AG04449 (cell line): ENCODE measurements around the gene MACIR.
"Not testable (repeated sequence)": the region's sequence is repeated elsewhere in the genome, so short reads cannot be mapped to it uniquely, and the experiment has no call there.

ENCODE experiments used
- CTCF ChIA-PET: fragments of 350-600 bp; formaldehyde crosslinking; extraction: SDS; loops from one replicate; lab custom pipeline; 2021; ENCODE audit warnings: antibody characterized with exemption; lab: Yijun Ruan, JAX
- POLR2A ChIA-PET: fragments of 400-600, 350-600 bp; formaldehyde crosslinking; extraction: SDS; loops from one replicate; lab custom pipeline; 2020; ENCODE audit warnings: antibody characterized with exemption, inconsistent platforms; lab: Yijun Ruan, JAX
- DNase-seq: peaks from one replicate; pipeline ENCODE4 v3.0.0-alpha.2; 2010; ENCODE audit warnings: low read depth, low spot score
- H3K4me3 ChIP-seq: 2 replicates; pipeline ENCODE4 v1.5.1; 2011; ENCODE audit warnings: low read depth, mild to moderate bottlenecking, control low read depth, low read length
- TF ChIP-seq, protein P1 (sequence below): IDR thresholded peaks from one replicate; pipeline ENCODE4 v1.5.1; 2011; ENCODE audit warnings: mild to moderate bottlenecking, moderate library complexity, low read length, control low read depth, inconsistent platforms; ENCODE audit not compliant: insufficient read depth; ENCODE audit errors: missing control alignments

The MACIR gene

DNA sequence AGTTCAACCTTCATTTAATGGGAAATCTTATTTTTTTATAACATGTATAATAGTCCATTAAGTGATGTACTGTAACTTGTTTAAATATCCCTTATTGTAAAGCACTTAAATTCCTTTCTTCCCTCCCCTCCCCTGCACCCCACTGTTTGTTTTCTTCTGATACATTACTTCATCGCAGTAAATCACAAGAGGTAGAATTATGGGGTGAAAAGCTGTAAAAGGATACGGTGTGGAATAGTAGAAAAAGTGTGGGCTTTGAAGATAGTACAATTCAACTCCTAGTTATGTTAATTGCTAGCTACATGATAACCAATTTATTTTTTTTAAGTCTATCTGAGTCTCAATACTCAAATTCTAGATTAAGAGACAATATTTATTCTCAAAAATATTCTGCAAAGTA, 41.9 kb upstream of the MACIR start:
- TF ChIP-seq, protein P1, sequence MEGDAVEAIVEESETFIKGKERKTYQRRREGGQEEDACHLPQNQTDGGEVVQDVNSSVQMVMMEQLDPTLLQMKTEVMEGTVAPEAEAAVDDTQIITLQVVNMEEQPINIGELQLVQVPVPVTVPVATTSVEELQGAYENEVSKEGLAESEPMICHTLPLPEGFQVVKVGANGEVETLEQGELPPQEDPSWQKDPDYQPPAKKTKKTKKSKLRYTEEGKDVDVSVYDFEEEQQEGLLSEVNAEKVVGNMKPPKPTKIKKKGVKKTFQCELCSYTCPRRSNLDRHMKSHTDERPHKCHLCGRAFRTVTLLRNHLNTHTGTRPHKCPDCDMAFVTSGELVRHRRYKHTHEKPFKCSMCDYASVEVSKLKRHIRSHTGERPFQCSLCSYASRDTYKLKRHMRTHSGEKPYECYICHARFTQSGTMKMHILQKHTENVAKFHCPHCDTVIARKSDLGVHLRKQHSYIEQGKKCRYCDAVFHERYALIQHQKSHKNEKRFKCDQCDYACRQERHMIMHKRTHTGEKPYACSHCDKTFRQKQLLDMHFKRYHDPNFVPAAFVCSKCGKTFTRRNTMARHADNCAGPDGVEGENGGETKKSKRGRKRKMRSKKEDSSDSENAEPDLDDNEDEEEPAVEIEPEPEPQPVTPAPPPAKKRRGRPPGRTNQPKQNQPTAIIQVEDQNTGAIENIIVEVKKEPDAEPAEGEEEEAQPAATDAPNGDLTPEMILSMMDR, result no peak
- ChIA-PET CTCF (interaction anchor here (1.0 to 4.2 kb wide), 6 partner anchors 8 to 258 kb away, joined by 3 to 40 read pairs (median 4); no protein-coding TSS in a partner anchor), POLR2A (no interaction called here)
- no peak overlapping the region for H3K4me3 ChIP-seq
- no peak for DNase-seq

DNA sequence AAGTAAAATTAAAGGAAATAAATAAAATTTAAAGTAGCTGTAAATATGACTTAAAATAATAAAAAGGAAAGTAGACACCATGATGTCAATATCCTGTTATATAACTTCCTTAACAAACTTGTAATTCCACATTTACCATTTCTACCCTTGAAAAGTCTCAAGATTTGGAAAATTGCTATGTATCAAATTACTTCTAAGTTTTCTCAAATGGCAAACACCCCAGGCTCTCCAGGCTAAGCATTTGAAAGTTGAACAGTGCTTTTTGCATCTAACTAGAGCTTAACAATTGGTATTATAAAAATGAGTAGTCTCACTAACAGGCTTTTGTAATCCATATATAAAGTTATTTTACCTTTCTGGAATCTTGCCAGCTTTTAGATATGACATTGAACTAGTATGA, 41.5 kb upstream of the MACIR start:
- no peak overlapping the region for H3K4me3 ChIP-seq
- ChIA-PET POLR2A (no interaction called here), CTCF (interaction anchor here (1.0 to 4.2 kb wide), 4 partner anchors 8 to 258 kb away, joined by 3 to 40 read pairs (median 8); no protein-coding TSS in a partner anchor)
- TF ChIP-seq, protein P1, result no peak
- DNase-seq, result no peak

DNA sequence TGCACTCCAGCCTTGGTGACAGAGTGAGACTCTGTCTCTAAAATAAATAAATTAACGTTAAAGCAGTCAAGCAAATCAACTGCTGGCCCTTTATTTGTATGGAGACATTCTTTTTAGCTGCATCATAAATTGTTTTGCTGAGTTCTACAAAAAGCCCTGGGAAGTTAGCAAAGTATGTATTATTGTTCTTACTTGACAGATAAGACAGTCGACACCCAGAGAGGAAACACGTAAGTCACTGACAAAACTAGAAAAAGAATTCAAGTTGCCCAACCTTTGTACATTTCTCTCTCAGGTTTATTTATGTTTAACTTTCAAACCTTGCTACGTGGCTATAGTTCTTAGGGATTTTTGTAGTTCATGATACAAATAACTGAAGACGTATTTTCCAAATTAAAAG, 40.4 kb upstream of the MACIR start:
- no peak overlapping the region for H3K4me3 ChIP-seq
- TF ChIP-seq, protein P1, result no peak
- CTCF ChIA-PET, result interaction anchor here (0.6 kb wide), 1 partner anchor 257 kb away, joined by 3 read pairs; no protein-coding TSS in a partner anchor
- POLR2A ChIA-PET, result no interaction called here
- DNase-seq, result peak; percentile 69

DNA sequence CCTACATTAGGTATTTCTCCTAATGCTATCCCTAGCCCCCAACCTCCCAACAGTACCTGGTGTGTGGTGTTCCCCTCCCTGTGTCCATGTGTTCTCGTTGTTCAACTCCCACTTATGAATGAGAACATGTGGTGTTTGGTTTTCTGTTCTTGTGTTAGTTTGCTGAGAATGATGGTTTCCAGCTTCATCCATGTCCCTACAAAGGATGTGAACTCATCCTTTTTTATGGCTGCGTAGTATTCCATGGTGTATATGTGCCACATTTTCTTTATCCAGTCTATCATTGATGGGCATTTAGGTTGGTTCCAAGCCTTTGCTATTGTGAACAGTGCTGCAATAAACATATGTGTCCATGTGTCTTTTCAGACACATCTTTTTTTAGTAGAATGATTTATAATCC, 39.5 kb upstream of the MACIR start:
- DNase-seq, H3K4me3 ChIP-seq, POLR2A ChIA-PET, CTCF ChIA-PET: not testable (repeated sequence)

DNA sequence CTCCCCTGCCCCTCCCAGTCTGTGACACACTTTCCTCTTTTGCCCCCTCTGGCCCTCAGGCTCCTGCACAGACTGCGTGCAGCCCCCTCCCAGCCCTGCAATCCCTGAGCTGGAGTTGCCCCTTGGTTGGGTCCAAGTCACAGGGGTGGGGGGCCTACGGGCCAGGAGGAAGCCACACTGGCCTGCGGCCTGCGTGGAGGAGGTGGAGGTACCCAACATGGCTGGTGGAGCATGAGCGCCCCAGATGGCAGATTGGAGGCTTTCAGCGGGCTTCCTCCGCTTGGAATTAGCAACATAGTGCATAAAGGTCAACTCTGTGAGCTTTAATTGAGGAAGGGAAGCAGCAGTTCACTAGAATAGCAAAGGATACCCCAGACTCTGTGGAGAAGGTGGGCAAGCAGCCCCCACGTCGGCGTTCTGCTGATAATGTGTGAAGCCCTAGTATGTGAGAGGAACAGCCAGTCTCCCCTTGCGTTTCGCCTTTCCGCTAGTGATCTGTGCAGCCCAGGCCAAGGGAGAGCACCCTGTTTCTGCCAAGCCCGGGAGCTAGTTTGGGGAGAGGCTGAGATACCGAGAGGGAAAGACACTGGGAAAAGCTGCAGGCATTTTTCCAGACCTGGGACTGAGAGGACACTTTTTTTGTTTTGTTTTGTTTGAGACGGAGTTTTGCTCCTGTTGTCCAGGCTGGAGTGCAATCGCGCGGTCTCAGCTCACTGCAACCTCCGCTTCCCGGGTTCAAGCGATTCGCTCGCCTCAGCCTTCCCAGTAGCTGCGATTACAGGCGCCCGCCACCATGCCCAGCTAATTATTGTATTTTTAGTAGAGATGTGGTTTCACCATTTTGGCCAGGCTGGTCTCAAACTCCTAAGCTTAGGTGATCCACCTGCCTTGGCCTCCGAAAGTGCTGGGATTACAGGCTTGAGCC, 35.3 kb upstream of the MACIR start:
- no peak overlapping the region for H3K4me3 ChIP-seq
- ChIA-PET CTCF (interaction anchor here (0.7 to 4.6 kb wide), 10 partner anchors 8 to 260 kb away, joined by 3 to 58 read pairs (median 7); no protein-coding TSS in a partner anchor), POLR2A (no interaction called here)
- no peak for DNase-seq
- TF ChIP-seq, protein P1, result no peak

DNA sequence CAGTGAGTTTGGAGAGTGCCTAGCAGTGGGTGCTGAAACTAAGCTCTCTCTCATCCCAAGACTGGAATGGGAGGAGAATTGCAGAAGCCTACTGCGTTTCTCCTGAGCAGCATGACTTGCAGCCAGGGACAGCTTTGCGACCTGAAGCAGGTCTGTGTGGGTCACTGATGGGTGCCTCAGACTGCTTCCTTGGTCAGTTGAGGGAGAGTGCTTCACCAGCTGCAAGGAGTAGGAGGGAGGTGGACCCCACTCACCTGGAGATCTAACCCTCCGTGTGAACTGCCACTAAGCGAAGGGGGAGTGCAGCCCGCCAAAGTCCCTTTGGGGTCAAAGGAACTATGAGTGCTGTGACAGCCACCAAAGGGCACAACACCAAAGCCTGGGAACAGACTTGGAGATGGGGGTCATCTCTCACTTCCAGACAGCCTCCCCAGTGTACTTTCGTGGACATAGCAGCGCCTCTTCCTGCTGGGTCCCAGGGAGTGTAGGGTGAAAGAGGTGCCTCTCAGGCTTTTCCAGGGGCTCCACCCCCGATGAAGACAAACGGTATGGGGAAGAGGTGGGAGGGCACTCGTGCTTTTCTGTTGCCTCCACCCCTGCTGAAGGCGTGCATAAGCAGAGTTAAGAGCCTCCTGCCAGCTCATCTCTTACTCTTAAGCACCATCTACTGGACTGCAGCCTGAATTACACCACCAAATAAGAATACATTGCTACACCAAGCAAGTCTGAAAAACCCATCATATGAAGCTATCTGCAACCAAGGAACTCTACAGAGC, 34.3 kb upstream of the MACIR start:
- POLR2A ChIA-PET, result no interaction called here
- CTCF ChIA-PET, result interaction anchor here (0.6 to 4.6 kb wide), 29 partner anchors 9 to 688 kb away, joined by 3 to 58 read pairs (median 4); partner anchors contain the start of gene PPIP5K2
- no peak overlapping the region for H3K4me3 ChIP-seq
- no peak for DNase-seq
- TF ChIP-seq, protein P1, result peak; percentile 44
